Peyer's patch (tissue), 4 donors: ENCODE results near the gene PKD1. TPM values are rescaled to one million over a fixed set of nuclear protein-coding genes. Genes with fewer than 3 reads are reported as not detected.
"Not testable (repeated sequence)": the region's sequence is repeated elsewhere in the genome, so short reads cannot be mapped to it uniquely, and the experiment has no call there.

Experiments used
- DNase-seq, 3 donors: peaks; one replicate each; pipeline ENCODE4 v3.0.0-alpha.2; 2017 to 2019
- H3K27ac ChIP-seq, 4 donors: fragments of 200-600 bp; sonication (generic); one replicate each; pipeline ENCODE4 v1.5.1; 2016 to 2019
- H3K27me3 ChIP-seq, 2 donors: fragments of 200-600 bp; sonication (generic); one replicate each; pipeline ENCODE4 v1.5.1; 2019
- H3K36me3 ChIP-seq, 3 donors: fragments of 200-600 bp; sonication (generic); one replicate each; pipeline ENCODE4 v1.5.1; 2016 to 2019
- H3K4me1 ChIP-seq, 4 donors: fragments of 200-600 bp; sonication (generic); one replicate each; pipeline ENCODE4 v1.5.1; 2016 to 2019
- H3K4me3 ChIP-seq, 4 donors: fragments of 200-600 bp; sonication (generic); 1 replicate in 3 of 4; 2 replicates in 1 of 4; pipeline ENCODE4 v1.5.1; 2016 to 2019; ENCODE audit warnings: mild to moderate bottlenecking in 1 of 4
- H3K9me3 ChIP-seq, 4 donors: fragments of 200-600 bp; sonication (generic); one replicate each; pipeline ENCODE4 v1.5.1; 2016 to 2019; ENCODE audit warnings: mild to moderate bottlenecking in 1 of 4
- POLR2A ChIP-seq, 2 donors: fragments of 450-650 bp; IDR thresholded peaks; one replicate each; pipeline ENCODE4 v1.5.1; 2017; ENCODE audit warnings: antibody characterized with exemption in 2 of 2, mild to moderate bottlenecking in 2 of 2, moderate library complexity in 2 of 2
- total RNA-seq, 4 donors: library from RNA; depleted of rRNA; stranded (reverse); fragments of >200 nt; gene quantifications; one replicate each; pipeline ENCODE4 v1.1.0, GENCODE V29; 2016
- TF ChIP-seq, protein P1 (sequence below), 6 experiments: fragments of 450-650 bp in 4 of 6; fragments of 200-600 bp in 2 of 6; sonication (generic) in 1 of 6; IDR thresholded peaks; one replicate each; pipeline ENCODE4 v1.5.1; 2017 to 2019; ENCODE audit warnings: antibody characterized with exemption in 6 of 6, mild to moderate bottlenecking in 3 of 6, moderate library complexity in 1 of 6

PKD1 gene
- total RNA-seq, 4 donors from 2014 or later = 64.6 to 305 (median 188) TPM

DNA sequence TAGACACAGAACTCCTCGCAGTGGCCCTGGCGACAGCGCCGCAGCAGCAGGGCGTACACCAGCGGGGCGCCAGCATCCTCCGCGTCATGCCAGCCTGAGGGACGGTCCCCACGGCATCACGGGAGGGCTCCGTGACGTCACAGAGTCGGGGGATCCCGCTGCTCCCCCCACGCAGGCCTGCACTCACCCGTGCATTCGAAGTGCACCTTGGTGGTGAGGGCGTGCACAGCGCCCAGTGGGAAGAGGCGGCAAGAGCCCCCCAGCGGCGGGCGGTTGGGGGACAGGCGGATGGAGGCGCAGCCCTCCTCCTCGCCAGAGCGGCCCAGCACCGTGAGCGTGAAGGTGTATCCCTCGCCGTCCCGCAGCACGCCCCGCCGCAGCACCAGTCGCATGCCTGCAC, 29.5 kb downstream of the PKD1 start:
- DNase-seq, H3K4me1 ChIP-seq, H3K27me3 ChIP-seq, H3K4me3 ChIP-seq, H3K27ac ChIP-seq, H3K9me3 ChIP-seq: not testable (repeated sequence)
- peaks cover 0 to 67% (median 0%) of the 10 kb centered on the region in 3 donors for H3K36me3 ChIP-seq

DNA sequence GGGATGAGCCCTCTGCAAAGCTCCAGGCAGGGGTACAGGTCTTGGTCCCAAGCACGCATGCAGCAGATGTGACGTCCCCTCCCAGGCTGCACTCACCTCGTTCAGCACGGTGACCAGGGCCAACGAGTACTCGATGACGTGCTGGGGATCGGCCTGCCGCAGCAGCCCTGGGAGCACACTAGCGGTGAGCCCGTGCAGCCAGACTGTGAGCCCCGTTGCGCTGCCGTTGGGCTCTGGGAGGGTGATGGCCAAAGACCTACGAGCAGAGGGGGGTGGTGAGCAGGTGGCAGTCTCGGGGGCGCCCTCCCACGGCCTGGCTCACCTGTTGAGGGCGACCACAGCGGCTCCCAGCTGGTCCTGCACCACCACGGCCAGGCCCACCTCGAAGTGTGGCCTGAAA, 29.9 kb downstream of the PKD1 start:
- H3K36me3 ChIP-seq = peaks cover 0 to 63% (median 0%) of the 10 kb centered on the region in 3 donors
- H3K9me3 ChIP-seq, H3K27me3 ChIP-seq, H3K27ac ChIP-seq, H3K4me1 ChIP-seq, H3K4me3 ChIP-seq, DNase-seq: not testable (repeated sequence)

DNA sequence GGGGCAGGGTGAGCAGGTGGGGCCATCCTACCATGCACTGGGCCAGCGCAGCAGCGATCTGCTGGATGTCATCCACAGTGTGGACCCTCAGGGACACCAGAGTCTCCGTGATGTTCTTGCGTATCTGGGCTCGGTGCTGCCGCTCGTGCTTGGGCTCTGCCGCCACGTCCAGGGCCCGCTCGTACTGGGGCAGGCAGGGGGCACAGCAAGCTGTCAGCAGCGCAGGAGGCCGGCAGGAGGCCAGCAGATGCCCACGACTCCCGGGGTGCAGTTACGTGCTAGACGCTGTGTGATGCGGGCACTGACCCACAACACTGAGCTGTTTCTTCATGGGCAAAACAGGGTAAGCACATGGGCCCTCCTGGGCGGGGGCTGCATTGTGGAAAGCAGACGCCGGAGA, 30.4 kb downstream of the PKD1 start:
- H3K4me1 ChIP-seq, H3K4me3 ChIP-seq, H3K27ac ChIP-seq, DNase-seq, H3K9me3 ChIP-seq, H3K27me3 ChIP-seq: not testable (repeated sequence)
- H3K36me3 ChIP-seq = peaks cover 0 to 60% (median 0%) of the 10 kb centered on the region in 3 donors

DNA sequence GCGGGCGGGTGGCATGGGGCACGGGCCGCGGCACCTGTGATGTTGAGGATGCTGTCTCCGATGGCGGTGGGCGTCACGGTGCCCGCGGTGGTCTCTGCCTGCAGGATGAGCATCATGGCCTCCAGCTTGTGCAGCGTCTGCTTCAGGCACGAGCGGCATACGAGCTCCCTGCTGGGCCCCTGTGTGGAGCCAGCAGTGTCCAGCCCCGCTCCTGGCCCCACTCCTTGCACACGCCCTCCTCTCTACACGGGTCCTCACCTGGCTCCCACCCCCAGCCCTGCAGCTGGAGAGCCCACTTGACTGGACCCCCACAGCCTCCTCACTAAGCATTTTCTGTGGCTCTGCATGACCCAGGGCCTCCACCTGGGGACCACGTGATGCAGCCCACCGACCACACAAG, 31.2 kb downstream of the PKD1 start:
- H3K36me3 ChIP-seq = peaks cover 0 to 61% (median 0%) of the 10 kb centered on the region in 3 donors
- DNase-seq, H3K27me3 ChIP-seq, H3K4me1 ChIP-seq, H3K4me3 ChIP-seq, H3K27ac ChIP-seq, H3K9me3 ChIP-seq: not testable (repeated sequence)

DNA sequence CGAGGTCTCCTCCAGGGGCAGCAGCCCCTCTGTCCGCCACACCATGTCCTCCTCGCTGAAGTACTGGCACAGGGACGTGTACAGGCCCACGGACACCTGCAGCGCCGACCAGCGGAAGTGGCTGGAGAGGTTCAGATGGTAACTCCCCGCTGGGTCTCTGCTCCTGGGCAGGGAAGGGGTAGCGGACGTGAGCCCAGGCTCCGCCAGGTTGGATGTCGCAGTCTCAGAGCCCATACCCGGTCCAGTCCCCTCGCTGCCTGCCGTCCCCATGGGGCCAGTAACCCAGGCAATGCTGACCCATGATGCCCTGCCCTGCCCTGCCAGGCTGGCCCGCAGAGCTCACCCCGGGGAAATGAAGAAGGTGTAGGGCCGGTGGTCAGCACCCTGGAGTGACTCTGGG, 33.2 kb downstream of the PKD1 start:
- Histone ChIP-seq H3K4me3 (no peak overlapping the region), H3K36me3 (peaks cover 0 to 58% (median 0%) of the 10 kb centered on the region in 3 donors), H3K9me3 (no peaks in the 10 kb centered on the region), H3K4me1 (no peaks in the 10 kb centered on the region), H3K27me3 (no peaks in the 10 kb centered on the region), H3K27ac (no peak overlapping the region)
- no peak for DNase-seq
- TF ChIP-seq, protein P1, sequence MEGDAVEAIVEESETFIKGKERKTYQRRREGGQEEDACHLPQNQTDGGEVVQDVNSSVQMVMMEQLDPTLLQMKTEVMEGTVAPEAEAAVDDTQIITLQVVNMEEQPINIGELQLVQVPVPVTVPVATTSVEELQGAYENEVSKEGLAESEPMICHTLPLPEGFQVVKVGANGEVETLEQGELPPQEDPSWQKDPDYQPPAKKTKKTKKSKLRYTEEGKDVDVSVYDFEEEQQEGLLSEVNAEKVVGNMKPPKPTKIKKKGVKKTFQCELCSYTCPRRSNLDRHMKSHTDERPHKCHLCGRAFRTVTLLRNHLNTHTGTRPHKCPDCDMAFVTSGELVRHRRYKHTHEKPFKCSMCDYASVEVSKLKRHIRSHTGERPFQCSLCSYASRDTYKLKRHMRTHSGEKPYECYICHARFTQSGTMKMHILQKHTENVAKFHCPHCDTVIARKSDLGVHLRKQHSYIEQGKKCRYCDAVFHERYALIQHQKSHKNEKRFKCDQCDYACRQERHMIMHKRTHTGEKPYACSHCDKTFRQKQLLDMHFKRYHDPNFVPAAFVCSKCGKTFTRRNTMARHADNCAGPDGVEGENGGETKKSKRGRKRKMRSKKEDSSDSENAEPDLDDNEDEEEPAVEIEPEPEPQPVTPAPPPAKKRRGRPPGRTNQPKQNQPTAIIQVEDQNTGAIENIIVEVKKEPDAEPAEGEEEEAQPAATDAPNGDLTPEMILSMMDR (IDR thresholded peaks at IDR 0.05) = no peak
- TF ChIP-seq POLR2A (IDR thresholded peaks at IDR 0.05) = no peak

DNA sequence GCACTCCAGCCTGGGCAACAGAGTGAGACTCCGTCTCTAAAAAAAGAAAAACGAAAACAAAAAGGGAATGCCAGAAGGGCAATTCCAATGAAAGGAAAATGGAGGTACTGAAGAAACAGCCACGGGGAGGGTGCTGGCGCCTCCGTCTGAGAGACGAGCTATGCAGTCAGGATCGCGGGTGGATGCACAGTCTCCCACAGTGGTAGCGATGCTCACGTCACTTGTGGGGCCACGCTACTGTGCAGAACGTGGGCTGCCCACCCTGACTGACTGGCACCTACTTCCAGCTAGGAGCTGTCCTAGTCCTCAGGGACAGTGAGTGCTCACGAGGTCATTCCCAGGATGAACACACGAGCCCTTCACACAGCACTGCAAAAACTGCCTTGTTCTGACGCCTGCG, 34.1 kb downstream of the PKD1 start:
- not testable (repeated sequence) for H3K9me3 ChIP-seq, DNase-seq, H3K4me3 ChIP-seq, H3K27ac ChIP-seq, H3K4me1 ChIP-seq, H3K27me3 ChIP-seq
- peaks cover 0 to 64% (median 0%) of the 10 kb centered on the region in 3 donors for H3K36me3 ChIP-seq

DNA sequence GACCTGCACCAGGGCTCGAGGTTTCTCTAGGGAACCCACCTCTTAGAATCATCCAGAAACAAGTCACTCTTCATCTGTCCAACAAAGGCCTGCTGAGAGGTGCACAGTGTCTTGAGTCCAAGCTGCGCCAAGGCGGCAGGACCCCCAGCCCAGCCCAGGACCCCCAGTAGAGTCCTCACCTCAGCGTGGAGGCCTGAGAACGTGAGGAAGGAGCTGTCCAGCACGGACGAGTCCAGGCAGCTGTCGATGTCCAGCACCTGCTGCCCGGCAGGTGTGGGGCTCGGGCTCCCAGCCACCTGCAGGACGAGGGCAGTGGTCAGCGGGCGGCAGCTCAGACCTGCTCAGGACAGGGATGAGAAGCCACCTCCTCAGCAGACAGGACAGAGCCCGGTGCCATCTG, 38.0 kb downstream of the PKD1 start:
- not testable (repeated sequence) for DNase-seq, H3K9me3 ChIP-seq, H3K4me1 ChIP-seq, H3K27ac ChIP-seq, H3K27me3 ChIP-seq, H3K4me3 ChIP-seq
- H3K36me3 ChIP-seq = peaks cover 0 to 76% (median 0%) of the 10 kb centered on the region in 3 donors

DNA sequence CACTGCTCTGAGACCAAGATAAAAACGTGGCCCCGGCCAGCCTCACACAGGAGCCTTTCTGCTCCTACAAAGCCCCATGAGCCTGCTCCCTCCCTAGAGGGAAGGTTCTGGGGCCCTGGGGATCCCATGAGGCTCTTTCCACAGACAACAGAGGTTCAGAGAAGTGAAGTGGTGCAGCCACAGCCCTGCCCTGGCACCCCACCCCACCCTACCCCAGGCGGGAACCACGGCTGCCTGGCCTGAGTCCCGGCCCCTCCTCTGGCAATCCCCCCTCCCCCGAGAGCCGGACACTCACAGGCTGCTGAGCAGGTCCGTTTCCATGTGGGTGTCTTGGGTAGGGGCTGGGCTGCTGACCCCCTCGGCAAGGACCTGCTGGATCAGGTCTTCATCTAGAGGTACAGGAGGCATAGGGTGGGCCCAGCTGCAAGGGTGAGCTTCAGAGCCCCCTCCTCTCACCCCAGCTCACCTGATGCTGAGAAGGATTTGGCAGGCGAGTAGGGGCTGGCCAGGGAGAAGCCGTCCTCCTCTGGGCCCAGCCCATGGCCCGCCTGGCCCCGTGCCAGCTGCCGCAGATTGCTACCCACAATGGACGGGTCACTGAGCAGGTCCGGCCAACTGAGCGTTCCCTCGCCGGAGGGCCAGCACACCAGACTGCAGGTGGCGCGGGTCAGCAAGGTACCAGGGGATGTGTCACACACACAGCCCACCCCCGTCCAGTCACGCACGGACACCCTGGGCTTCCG, 38.7 kb downstream of the PKD1 start:
- no peak overlapping the region for H3K27ac ChIP-seq

More for the DNA sequence above, 38.7 kb downstream of the PKD1 start:
- no peak for TF ChIP-seq POLR2A (IDR thresholded peaks at IDR 0.05)
- TF ChIP-seq, protein P1 (IDR thresholded peaks at IDR 0.05) = no peak
- H3K36me3 ChIP-seq = peaks cover 0 to 76% (median 0%) of the 10 kb centered on the region in 3 donors
- no peaks in the 10 kb centered on the region for H3K9me3 ChIP-seq
- H3K27me3 ChIP-seq = no peaks in the 10 kb centered on the region
- no peak overlapping the region for H3K4me3 ChIP-seq
- no peak for DNase-seq
- peaks cover 0 to 14% (median 0%) of the 10 kb centered on the region in 4 donors for H3K4me1 ChIP-seq
